ENCODE data around the gene NSD1.

NSD1 gene

GRCh38 chr5:177133096-177133852 lies at the start of gene NSD1:
NSD1 (plus strand) TSS chr5:177133773; CDS start chr5:177135104, 1,331 bp downstream.
- peak; percentile 89 to 93 for DNase-seq

DNA sequence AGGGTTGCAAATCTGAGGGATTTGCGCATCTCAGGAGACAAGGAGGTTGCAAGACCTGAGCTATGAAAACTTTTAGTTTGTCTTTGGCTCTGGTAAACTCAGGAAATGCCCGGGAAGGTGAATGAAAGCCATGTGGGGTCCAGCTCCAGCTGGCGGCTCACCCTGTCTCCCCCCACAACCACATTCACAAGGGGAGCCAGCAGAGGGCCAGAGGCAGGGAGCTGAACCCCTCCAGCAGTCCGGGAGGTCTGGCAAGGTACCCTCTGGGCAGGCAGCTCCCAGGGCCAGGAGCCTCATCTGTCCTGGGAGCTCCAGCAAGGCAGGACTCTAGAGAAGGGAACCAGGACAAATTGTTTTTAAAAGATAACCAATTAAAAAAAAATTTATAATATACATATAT lies 49.4 kb upstream of the NSD1 start:
- DNase-seq: no peak

DNA sequence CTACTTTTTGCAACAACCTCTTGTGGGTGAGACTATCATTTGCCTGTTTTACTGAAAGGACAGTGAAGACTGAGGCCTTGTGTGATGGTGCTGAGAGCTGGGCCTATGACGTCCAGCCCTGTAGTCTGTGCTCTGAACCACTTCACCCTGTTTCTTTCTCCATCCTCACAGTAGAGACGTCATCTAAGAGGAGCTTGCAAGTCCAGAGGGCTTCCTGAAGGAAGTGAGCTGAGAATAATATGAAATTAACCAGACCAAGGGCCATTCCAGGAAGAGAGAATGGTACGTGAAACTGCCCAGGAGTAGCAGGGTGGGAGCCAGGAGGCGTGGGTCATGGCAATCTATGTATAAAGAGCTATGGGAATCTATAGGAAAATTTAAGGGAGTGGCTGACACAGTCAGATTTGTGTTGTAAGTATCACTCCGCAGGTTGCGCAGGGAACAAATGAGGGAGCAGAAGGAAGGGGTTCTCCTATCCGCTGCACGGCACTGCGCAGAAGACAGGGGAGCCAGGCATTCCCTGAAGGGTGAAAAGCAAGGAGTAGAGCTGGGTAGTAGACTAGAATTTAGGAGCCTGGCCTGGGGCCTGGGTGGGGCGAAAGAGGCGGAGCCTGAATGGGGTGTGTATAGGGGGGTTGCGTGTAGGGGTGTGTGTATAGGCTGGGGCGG lies 47.5 kb upstream of the NSD1 start:
- DNase-seq: no peak

DNA sequence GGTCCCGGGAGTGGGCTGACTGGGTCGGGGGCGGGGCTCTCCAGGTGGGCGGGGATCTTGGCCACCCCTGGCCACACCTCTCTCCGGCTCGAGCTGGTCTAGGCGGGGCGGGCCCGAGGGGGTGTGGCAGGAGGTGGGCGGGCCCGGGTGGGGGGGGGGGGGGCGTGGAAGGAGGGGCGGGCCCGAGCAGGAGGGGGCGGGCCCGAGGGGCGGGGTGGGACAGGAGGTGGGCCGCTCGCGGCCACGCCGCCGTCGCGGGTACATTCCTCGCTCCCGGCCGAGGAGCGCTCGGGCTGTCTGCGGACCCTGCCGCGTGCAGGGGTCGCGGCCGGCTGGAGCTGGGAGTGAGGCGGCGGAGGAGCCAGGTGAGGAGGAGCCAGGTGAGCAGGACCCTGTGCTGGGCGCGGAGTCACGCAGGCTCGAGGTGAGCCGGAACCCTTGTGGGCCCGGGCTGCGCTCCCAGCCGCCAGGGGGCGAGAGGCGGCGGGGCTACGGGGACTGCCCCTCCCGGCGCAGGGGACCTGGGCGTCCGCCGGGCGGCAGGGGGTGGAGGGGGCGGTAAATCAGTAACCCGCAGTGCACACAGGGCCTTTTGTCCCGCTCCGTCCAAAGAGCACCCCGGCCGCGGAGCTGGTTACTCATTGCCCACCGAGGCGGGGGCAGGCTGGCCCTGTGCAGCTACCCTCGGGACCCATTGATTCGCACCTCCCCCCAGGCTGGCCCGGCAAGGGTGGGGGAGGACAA lies 46.7 kb upstream of the NSD1 start, which contains the start of gene FGFR4:
Gene FGFR4 (plus strand): TSS at position 262 of the 744 bp plus-strand sequence. CDS start 2,688 bp downstream, outside the sequence.
- peak; percentile 61 to 68 for DNase-seq

DNA sequence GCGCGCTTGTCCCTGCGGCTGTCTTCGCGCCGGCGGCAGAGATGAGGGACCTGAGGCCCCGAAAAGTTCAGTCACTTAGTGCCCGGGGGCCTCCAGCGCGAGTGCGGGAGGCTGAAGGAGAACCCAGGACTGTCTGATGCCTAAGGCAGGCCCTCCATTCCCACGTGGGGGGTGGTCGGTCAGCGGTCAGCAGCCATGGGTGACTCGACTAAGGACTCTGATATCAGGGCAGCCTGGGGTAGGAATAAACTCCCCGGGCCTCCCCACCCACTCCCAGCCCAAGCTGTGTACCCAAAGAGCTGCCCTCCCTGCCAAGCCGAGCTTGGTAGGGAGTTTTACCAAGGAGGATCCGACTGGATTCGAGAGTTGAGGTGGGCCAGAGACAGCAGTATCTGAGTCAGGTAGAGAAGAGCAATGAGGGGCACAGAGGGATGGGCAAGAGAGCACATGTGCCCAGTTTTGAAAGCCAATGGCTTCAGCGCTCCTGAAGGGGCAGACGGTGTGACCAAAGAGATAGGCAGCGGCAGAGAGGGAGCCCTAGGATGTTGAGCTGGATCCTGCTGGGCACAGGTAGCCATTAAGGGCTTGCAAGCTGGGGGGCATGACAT lies 46.1 kb upstream of the NSD1 start:
- DNase-seq: no peak

GRCh38 chr5:177089127-177089526 lies 44.4 kb upstream of the NSD1 start:
- DNase-seq: no peak

- DNase-seq: no peak
Observed at GRCh38 chr5:177089825-177090641, 43.5 kb upstream of the NSD1 start.

DNA sequence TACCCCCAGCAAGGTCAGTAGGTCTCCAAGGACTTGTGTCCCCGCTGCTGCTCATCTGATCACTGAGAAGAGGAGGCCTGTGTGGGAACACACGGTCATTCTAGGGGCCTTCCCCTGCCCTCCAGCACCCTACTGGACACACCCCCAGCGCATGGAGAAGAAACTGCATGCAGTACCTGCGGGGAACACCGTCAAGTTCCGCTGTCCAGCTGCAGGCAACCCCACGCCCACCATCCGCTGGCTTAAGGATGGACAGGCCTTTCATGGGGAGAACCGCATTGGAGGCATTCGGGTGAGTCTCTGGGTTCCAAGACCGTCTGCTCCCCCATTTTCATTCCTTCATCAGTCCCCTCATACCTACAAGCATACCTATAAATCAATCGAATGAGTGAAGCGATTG lies 42.8 kb upstream of the NSD1 start:
- no peak for DNase-seq

GRCh38 chr5:177091232-177091631 lies 42.3 kb upstream of the NSD1 start:
- no peak for DNase-seq

DNA sequence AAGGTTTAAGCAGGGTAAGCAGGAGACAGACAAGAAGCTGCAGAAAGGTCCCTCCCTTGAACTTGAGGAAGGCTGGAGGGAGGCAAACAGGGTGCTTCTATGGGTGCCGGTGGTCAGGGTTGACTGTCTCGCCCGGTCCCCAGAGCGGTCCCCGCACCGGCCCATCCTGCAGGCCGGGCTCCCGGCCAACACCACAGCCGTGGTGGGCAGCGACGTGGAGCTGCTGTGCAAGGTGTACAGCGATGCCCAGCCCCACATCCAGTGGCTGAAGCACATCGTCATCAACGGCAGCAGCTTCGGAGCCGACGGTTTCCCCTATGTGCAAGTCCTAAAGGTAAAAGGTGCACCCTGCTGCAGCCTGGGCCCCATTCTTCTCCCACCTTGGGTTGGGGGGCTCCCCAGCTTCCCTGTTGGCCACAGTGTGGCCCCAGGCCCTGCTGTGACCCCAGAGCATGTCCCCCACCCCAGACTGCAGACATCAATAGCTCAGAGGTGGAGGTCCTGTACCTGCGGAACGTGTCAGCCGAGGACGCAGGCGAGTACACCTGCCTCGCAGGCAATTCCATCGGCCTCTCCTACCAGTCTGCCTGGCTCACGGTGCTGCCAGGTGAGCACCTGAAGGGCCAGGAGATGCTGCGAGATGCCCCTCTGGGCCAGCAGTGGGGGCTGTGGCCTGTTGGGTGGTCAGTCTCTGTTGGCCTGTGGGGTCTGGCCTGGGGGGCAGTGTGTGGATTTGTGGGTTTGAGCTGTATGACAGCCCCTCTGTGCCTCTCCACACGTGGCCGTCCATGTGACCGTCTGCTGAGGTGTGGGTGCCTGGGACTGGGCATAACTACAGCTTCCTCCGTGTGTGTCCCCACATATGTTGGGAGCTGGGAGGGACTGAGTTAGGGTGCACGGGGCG lies 41.1 kb upstream of the NSD1 start:
- no peak for DNase-seq

GRCh38 chr5:177093082-177093712 lies 40.4 kb upstream of the NSD1 start:
- no peak for DNase-seq

DNA sequence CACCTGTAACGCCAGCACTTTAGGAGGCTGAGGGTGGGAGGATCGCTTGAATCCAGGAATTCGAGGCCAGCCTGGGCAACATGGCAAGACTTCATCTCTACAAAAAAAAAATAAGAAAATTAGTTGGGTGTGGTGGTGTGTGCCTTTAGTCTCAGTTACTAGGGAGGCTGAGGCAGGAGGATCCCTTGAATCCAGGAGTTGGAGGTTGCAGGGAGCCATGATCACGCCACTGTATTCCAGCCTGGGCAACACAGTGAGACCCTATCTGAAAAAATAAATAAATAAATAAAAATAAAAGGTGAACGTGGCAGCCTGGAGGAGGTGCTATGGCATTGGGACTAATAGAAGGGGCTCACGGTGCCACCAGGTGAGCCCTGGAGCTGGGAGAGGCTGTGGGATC lies 39.8 kb upstream of the NSD1 start:
- no peak for DNase-seq

- DNase-seq: no peak
Observed at GRCh38 chr5:177094224-177095087, 39.1 kb upstream of the NSD1 start.

DNA sequence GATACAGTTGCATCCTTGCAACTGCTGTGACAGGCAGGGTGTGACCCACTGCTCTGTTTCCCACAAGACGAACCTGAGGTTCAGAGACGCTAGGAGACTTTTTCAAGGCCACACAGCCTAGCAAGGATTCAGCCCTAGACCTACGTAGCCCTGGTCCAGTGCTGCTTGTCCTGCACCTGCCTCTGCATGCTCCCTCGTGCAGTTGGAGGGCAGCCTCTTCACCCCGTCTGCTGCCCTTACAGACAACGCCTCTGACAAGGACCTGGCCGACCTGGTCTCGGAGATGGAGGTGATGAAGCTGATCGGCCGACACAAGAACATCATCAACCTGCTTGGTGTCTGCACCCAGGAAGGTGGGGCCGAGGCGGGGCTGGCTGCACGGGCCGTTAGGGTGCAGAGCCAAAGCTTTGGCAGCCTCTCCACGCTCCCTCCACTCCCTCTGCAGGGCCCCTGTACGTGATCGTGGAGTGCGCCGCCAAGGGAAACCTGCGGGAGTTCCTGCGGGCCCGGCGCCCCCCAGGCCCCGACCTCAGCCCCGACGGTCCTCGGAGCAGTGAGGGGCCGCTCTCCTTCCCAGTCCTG lies 38.4 kb upstream of the NSD1 start:
- no peak for DNase-seq

DNA sequence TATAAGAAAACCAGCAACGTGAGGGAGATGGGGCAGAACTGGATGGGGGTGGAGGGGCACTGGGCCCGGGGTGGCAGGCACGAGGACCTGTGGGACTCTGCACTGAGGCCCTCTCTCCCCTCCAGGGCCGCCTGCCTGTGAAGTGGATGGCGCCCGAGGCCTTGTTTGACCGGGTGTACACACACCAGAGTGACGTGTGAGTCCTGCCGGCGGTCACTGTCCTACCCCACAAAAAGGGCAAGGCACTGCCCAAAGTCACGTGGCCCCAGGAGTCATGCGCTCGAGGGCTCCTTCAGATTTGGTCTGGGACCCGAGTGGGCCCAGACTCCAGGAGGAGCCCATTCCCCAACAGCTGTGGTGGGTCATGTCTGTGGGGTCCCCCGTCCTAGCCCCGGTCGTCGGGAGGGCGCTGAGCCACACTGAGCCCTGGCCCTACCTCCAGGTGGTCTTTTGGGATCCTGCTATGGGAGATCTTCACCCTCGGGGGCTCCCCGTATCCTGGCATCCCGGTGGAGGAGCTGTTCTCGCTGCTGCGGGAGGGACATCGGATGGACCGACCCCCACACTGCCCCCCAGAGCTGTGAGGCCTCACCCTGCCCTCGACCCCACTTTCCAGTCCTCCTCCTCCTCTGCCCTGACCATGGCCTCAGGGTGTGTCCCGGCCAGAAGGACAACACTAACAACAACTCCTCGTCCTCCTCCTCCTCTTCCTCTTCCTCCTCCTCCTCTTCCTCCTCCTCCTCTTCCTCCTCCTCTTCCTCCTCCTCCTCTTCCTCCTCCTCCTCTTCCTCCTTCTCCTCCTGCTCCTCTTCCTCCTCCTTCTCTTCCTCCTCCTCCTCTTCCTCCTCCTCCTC lies 37.2 kb upstream of the NSD1 start:
- no peak for DNase-seq

DNA sequence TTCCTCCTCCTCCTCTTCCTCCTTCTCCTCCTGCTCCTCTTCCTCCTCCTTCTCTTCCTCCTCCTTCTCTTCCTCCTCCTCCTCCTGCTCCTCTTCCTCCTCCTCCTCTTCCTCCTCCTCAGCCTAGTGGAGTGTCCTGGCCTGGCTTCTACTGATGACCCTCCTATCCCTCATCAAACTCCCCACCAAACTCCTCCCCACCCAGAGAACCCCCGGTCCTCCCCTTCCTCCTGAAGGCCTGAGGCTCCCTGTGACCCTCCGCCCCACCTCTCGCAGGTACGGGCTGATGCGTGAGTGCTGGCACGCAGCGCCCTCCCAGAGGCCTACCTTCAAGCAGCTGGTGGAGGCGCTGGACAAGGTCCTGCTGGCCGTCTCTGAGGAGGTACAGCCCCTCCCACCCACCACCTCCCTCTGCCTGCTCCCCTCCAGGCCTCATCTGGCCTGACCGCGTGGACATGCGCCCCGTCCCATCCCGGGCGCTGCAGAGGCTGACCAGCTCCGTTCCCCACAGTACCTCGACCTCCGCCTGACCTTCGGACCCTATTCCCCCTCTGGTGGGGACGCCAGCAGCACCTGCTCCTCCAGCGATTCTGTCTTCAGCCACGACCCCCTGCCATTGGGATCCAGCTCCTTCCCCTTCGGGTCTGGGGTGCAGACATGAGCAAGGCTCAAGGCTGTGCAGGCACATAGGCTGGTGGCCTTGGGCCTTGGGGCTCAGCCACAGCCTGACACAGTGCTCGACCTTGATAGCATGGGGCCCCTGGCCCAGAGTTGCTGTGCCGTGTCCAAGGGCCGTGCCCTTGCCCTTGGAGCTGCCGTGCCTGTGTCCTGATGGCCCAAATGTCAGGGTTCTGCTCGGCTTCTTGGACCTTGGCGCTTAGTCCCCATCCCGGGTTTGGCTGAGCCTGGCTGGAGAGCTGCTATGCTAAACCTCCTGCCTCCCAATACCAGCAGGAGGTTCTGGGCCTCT lies 36.3 kb upstream of the NSD1 start:
- DNase-seq: no peak

DNA sequence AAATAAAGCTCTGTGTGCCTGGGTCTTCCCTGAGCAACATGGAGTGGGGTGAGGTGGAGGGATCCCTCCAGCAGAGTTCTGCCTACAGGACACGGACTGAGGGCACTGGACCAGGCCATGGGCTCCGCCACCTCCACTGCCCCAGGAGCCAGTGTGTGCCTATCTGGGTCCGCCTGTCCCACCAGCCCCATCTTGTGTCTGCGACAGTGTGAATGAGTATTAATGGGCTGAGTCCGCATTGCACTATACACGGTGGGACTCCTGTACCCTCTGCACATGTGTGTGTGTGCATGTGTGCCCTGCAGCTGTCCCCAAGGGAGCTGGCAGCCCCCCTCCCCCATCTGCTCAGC lies 35.5 kb upstream of the NSD1 start:
- no peak for DNase-seq
